Fibroblast of upper back skin (primary cell): ENCODE data around the gene SEPTIN6.

Experiments used
- DNase-seq: peaks from one replicate; pipeline ENCODE4 v3.0.0-alpha.2; 2013

SEPTIN6 gene

DNA sequence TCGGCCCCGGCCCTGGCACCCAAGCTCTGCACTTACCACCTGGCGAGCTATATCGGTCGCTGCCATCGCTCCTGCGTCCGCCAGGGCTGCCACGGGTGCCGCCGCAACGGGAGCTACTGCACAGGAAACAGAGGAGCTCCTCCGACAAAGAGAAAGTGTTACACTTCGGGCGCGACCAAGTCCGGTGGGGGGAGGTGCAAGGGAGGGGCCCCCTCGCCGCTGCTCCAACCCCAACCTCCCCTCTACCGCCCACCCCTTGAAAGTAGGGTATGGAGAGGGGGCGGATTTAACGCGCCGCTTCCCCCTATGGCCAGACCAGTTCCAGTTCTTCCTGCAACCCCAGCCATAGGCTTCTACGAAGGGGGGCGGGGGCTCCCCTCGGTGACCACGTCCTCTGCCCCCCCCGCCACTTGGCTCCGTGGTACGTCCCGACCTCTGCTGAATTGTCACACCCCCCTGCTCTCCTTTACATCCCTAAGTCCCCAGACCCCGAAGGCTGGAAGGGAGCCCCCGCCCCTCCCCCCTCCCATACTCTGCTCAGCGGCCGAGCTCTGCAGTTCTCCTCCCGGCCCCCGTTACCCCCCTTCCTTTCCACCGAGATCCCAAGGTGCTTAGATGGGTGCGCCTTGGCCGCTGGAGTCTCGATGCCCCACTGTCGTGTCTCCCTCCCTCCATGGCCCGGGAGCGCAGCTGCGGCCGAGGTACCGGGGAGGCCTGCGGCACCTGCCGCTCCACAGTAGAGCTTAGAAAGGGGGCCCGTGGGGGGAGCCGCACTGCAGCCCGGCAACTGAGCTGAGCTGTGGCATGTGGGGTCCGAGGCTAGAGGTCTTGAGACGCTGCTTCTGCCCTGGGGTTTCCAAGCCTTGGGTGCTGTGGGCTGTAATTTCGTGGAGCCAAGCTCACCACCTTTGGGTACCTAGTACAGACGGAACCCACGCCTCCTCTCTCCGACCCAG lies at the start of gene SEPTIN6:
TSS of gene SEPTIN6 (minus strand) at position 129 of the 956 bp plus-strand sequence. CDS start at position 66, 63 bp downstream.
- DNase-seq = peak; percentile 74

DNA sequence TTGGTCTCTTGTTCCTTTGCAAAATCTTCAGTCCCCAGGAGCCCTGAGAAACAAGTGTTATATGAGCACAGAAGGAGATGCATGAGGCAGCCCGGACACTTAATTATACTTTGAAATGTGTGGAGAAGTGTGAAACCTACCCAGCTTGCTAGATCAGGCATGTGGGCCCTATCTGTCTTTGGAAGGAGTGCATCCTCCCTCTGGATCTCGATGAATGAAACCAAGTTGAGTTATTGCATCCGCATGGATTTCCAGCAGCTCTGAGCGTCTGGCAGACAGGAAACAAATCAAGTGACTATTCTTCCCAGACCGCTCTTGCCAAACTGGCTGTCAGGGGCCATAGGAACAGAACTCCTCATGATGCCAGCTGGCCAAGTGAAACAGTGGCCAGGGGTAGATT lies 45.8 kb upstream of the SEPTIN6 start:
- DNase-seq = no peak

DNA sequence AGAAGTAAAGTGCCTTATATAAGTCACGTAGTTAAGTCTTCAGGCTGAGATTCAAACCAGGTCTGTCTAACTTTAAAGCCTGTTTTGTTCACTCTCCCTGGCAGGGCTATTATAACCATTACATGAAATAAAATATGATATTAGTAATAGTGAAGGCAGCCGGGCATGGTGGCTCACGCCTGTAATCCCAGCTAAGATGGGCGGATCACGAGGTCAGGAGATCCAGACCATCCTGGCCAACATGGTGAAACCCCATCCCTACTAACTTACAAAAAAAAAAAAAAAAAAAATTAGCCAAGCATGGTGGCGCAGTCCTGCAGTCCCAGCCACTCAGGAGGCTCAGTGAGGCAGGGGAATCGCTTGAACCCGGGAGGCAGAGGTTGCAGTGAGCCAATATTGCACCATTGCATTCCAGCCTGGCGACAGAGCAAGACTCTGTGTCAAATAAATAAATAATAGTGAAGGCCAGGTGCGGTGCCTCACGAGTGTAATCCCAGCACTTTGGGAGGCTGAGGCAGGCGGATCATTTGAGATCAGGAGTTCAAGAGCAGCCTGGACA lies 43.3 kb upstream of the SEPTIN6 start:
- no peak for DNase-seq

DNA sequence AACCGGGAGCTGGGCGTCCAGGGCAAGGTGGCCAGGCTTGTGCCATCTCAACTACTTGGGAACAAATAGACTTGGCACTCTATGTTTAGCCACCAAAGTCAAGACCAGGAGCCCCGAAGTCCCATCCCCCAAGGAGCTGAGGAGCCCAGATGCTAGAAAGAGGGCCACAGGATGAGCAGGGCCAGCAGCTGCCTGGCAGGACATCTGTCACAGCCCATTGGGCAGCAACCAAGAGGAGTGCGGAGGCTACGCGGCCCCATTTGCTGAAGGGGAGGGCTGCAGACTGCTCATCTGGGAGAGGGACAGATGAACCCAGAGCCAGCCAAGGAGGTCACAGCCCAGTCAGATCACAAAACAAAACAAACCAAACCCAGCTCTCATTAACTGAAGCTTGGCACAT lies 42.5 kb upstream of the SEPTIN6 start:
- no peak for DNase-seq

DNA sequence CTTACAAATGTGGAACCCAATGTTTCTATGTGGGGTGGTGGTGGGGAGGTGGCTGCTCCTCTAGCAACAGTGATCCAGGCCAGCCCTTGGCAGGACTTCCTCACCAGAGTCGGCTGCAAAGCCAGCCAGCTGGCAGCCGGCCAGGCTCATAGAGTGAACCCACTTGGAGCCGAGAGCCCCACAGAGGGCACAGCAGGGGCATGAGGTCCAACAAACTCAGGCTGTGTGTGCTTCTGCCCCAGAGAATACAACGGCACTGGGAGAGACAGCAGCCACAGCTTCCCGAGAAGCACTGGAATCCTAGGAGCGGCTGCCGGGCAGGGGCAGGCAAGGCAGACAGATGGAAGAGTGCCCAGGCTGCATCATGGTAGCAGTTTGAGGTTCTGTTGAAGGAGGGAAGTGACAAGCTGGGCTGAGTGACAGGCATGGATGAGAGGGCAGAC lies 42.0 kb upstream of the SEPTIN6 start:
- no peak for DNase-seq

DNA sequence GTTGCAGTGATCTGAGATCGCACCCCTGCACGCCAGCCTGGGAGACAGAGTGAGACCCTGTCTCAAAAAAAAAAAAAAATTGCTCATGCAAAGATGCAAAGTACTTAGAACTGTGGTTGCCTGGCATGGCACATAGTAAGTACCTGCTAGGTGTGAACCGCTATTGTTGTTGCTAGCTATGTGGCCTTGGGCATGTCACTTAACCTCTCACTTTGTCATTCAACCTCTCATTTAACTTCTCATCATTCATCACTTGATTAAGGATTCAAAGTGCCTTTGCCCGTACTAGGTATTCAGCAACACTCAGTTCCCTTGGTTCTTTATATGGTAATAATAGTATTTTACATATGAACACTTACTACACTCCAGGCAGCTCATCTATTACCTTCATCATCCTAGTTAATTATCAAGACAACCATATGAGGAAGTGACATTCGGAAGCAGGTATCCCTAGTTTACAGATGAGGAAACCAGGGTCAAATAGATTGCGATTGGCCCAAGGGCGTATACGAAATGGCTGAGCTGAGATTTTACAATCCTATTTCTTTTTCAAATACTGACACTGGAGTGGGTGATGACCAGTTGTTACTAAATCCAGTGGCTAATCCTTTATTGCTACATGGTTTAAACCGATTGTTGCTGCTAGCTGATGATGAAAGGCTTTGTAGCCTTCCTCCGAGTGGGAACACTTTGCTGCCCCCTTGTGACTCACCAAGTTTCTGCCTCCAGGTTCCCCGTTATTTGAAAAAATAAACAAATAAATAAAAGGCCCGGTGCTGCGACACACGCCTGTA lies 36.6 kb upstream of the SEPTIN6 start:
- DNase-seq = peak; percentile 51

DNA sequence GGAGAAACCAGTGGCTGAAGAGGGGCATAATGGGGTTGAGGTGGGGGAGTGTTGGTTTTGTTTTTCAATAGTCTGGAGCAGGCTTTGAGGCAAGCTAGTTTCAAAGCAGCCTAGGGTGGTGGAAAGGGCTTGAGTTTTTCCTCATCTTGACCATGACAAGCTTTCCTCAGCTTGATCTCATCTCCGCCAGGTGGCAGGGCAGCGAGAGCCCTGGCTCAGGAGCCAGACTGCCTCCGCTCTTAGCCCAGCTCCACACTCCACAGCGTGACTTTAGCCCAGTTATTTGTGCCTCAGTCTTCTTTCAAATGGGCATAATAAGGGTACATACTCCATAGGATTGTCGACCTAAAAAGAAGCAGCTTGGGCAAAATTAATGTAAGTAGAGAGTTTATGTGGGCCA lies 35.5 kb upstream of the SEPTIN6 start:
- DNase-seq = no peak

DNA sequence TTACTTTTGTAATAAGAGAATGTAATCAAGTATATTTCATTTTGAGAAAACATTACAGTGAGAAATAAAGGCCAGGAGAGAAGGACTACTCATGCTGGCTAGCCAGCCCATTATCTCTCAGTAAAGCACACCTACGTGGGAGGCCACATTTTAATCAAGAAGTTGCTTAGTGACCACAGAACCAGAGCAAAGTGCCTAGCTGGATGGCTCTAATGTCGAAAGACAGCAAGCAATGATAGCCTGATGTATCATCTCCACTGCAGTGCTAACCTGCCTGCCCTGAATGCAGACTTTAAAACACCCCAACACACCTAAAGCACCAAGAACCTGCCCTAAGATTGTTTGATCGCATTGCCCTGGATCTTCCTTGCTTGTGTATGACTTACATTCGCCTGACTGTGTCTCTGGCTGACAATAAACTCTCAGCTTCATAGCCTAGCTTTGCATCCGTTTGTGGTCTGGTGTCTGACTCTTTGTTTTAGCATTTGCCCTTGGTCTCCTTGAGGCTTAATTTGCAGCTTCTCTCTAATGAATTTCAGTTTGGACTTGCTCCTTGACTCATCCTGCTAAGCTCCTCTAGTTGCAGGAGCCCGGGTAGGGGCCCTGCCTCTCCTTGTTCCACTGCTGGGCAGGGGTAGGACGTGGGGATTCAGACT lies 34.1 kb upstream of the SEPTIN6 start:
- no peak for DNase-seq

DNA sequence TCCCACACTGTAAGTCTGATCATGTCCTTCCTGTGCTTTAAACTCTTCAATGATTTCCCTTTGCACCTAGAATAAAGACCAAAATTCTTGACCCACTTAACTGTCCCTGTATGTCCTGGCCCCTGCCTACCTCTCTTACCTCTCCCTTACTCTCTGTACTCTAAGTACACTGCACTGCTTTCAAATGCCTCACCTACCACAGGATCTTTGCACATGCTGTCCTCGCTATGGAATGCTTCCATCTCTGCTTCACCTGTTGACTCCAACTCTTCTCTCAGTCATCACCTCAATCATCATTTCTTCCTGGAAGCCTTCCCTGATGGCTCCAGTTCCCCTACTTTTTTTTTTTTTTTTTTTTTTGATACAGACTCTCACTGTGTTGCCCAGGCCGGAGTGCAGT lies 29.0 kb upstream of the SEPTIN6 start:
- DNase-seq = no peak

DNA sequence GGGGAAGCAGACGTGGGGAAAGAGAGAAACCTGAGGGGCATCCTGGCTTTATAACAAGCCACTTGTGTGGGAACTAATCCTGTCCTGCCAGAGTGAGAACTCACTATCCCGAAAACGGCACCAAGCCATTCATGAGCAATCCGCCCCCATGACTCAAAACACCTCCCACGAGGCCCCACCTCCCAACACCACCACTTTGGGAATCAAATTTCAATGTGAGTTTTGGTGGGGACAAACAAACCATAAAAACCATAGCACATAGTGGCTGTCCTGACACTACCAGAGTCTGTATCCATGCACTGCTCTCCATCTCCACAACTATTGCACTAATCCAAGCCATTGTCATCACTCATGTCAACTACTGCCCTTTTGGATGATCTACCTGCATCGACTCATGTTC lies 28.5 kb upstream of the SEPTIN6 start:
- no peak for DNase-seq

DNA sequence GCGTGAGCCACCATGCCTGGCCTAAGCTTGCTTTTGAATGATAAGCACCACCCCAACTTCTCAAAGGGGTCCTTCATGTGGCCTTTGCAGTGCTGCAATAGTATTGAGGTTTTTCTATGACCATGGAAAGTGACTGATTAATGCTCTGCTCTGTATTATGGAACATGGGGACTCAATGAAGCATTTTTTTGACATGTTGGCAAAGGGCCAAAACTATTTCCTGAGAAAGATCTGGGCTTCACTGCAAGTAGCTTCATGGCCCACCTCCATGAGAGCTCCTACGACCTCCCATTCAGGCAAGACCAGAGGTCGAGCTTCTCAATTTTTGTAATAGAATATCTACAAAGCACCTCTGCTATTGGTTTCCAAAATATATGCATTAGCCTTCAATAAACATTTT lies 16.7 kb upstream of the SEPTIN6 start:
- DNase-seq = no peak

DNA sequence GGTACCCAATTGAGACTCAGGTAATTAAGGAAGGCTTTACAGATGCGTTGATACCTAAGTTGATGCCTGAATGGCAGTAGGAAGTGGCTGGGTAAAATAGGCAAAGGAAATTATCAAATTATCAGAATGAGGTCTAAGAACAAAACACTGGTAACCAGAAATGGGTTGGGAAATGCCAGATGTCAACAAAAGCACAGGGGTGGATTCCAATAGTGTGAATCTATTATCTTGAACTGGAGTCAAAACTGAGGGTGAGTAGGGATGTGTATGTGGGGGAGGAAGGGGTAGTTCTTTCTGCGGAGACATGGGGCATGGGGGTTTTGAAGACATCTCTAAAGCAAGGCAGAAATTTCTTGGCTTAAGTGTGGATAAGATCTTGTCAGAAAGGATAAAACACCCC lies 16.0 kb upstream of the SEPTIN6 start:
- DNase-seq = no peak

DNA sequence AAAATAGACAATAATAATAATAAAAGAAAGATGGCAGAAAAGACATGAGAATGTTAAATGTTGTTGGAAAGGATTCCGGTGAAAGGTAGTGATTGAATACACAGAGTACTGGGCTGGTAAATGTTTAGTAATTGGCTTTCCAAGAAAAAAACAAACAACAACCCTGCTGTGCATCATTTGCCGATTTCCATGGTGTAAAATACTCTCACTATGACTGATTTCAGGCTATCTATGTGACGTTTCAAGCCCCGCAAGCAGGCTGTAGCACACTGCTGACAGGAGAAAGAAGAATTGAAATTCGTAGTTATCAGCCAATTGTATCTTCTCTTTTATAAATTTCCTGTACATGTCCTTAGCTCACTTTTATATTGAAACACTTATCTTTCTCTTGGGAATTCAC lies 13.6 kb upstream of the SEPTIN6 start:
- no peak for DNase-seq

DNA sequence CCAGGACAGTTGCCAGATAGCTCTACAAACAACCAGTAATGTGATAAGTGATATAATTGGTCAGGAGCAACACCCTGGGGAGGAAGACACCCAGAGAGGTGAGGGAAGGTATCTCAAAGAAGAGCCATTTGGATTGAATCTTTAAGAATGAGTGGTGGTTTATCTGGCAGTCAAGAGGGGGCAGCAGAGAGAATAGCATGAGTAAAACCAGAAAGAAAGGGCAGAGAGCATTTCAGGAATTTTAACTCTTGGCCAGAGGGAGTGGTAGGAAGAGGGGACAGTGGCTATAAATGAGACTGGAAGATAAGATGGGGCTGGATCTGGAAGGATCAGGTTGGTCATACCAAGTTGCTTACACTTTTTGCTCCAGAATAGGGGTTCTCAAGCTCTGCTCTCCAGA lies 5.9 kb upstream of the SEPTIN6 start:
- DNase-seq = peak; percentile 72

DNA sequence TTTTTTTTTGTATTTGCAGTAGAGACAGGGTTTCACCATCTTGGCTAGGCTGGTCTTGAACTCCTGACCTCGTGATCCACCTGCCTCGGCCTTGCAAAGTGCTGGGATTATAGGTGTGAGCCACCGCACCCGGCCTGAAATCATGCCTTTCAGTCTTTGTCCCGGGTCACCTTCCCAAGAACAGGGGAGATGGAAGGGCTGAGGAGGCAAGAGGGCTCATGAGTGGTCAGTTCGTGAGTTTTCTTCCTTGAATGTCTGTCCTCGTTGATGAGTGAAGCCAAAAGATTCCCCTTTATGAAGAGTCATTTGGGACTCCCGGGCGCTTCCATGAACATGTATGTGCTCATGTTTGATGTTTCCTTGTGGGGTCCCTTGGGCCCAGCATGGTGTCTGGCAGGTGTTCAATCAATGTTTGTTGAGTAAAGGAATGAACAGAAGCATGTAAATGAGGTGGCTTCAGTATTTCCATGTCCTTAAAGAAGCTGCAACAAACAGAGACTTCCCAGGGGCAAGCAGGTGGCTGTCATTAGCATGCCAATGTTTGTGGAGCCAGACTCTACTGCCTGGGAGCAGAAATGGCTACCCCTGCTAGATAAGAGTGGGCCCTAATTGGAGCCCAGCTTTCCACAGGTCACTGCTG lies 3.4 kb upstream of the SEPTIN6 start:
- DNase-seq = no peak

DNA sequence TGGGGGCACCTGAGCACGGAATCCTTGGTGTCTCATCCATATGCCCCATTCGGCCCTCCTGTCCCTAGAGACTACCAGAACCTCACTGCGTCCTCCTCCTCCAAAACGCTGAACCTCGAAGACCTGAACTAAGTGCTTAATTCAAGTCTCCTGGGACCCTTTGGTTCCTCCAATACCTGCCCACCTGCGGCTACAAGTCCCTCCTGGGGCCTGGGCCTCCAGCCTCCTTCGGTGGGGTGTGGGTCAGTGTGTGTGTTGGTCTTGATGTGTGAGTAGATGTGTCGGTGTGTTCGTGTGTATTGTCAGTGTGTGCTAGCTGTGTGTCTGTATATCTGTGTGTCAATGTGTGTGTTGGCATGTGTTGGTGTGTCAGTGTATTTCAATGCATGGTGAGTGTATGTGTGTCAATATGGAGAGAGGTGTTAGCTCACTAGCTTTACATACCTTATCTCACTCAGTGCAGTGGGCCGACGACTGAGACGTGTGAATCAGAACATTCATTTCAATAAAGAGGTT lies 2.6 kb upstream of the SEPTIN6 start:
- DNase-seq = no peak

DNA sequence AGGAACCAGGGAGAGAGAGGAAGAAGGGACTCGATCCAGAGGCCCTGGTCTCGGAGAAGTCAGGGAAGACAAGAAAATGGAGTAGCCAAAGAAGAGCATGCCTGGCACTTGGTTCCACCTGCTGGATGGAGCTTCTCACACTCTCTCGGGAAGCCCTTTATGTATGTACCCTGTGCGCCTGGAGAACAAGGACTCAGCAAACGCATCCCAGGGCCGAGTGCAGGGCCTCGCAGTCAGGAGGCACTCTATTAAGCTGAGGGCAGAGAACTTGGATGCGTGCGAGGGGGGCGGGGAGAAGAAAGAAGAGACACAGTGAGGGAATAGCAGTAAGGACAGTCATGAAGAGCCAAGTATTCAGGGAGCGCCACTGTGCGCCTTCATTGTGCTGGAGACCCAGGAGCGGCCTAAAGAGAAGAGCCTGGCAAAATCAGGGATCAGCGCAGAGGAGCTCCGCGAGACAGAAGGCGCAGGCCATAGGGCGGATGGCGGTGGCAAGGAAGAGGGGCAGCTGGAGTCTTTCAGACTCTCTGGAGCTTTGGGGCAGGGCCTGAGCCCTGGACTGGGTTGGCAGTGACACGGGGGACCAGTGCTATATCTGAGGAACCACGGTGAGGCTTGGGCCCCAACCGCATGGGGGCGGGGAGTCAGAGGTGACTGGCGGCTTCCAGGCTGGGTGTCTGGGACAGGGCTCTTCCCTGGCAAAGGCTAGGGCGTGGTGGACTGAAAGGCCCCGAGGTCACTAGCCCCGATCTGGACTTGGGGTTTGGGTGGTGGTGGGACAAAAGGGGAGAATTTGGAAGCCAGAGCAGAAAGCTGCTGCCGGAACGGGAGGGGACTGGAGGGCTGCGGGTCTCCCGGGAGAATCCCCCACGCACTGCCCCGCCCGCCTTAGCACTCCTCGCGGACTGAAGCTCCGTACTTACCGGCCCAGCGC lies 1.9 kb upstream of the SEPTIN6 start:
- DNase-seq = no peak

DNA sequence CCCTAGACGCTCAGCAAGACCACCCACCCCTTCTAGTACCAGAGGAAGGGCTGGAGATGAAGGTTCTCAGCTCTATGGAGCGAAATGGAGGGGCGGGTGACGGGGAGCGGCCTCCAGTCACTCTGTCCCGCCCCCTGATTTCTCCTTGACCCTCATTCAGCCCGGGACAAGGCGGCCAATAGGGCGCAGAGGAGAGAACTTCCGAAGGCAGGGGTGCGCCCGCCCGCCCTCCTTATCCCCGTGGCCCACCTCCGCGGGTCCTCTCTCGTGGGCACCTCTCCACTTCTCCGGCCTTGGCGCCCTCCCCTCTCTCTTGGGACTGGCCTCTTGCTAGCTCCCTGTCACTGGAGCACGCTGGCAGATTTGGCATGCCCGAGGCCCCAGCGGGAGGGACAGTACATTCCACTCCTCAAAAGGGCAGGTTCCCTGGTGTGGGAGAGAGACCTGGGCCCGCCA lies 1.1 kb upstream of the SEPTIN6 start:
- no peak for DNase-seq

DNA sequence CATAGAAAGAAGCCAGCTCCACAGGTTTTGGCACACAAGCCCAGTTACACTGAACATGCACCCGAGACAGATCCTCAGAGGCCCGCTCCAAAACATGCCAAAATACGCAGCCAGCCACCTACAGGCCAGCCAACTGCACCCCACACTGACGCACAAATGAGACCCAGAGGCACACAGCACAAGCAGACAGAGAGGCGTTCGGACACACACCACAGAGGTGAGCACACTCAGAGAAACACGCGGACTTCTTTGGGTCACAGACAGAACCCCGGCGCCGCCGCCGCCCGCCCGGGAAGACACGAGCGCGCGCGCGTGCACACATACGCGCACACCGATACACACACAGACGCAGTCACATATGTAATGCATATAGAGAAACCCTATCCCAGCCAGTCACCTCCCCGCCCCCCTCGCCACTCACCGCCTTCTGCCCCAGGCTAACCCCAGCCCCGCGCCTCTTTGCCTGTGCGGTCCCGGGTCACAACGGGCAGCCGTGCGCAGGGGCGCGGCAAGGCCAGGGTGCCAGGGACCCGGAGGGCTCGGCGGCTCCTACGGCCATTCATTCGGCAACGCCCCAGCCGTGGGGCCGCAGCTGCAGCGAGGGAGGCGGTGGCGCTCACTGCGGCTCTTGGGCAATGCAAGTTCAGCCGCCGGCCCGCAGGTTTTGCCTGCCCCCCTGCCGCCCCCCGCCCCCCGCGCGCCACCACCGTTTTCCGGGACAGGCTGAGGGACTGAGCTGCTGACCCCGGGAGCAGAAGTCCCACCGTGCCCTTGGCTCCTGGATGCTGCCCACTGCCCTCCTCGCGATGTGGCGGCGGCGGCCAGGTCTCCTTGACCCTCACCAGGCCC lies 553 bp downstream of the SEPTIN6 start:
- DNase-seq = peak; percentile 45
